Measurements from ENCODE around the gene TTBK2. TPM values are rescaled to one million over a fixed set of nuclear protein-coding genes. Genes with fewer than 3 reads are reported as not detected.
"Not testable (repeated sequence)": the region's sequence is repeated elsewhere in the genome, so short reads cannot be mapped to it uniquely, and the experiment has no call there.

TTBK2 gene
- total RNA-seq, 1 donor from 2014 or later: 34.7 TPM

- DNase-seq (ENCODE audit: low spot score) (no peak), ATAC-seq (no peak)
- intact Hi-C loops (cut with DNase I): no loop called here
Measured at GRCh38 chr15:42914728-42915497, 5.7 kb downstream of the TTBK2 start.

- DNase-seq (ENCODE audit: low spot score) (no peak), ATAC-seq (no peak)
- intact Hi-C loops (cut with DNase I): no loop called here
Measured at GRCh38 chr15:42911058-42911592, 9.5 kb downstream of the TTBK2 start.

DNA sequence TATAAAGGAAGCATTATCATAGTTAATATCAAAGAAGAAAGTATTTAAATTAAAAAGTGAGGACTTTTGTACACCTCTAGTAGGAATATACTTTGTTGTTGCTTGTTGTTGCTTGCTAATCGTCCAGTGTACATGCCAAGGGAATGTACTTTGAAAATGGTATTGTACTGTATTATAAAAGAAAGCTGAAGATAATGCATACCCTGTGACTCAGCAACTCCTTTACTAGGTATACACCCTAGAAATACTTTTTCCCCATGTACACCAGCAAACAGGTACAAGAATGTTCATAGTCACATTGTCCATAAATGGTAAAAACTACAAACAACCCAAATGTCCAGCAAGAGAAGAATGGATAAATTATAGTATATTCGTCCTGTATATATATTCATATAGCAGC is 12.0 kb downstream of the TTBK2 start:
- intact Hi-C loops (cut with DNase I): no loop called here
- no peak for DNase-seq (ENCODE audit: low spot score)
- no peak for ATAC-seq

DNA sequence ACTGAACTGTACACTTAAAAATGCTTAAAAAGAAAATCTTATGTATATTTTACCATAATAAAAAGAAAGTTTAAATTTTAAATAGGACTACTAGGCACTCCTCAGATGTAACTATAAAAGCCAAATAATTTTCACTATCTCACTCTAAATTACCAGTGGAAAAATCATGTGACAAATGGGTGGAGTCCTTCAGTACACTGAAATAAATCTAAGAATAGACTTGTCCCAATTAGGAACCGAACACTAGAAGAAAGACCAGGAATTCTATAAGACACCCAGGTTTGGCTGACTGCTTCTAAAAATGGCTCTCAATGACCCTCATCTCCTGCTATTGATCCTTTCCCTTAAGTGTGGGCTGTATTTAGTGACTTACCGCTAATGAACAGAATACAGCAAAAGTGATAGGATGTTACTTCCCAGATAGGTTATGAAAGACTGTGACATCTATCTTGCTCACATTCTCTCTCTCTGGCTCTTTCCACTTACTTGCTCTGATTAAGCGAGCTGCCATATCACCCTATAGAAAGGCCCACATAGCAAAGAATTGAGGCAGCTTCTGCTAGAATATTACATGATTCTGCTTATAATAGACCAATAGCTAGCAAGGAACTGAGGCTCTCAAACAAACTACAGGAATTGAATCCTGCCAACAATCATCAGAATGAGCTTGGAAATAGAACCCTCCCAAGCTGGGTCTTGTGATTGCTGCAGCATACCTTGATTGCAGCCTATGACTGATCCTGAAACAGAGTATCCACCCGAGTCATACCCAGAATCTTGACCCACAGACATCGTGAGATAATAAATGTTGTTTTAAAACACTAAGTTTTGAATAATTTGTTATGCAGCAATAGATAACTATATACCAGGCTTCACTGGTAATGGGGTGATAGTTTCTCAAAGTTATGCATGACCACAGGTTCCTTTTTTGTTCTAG is 16.9 kb downstream of the TTBK2 start:
- no peak for ATAC-seq
- intact Hi-C loops (cut with DNase I): no loop called here
- DNase-seq (ENCODE audit: low spot score): no peak

DNA sequence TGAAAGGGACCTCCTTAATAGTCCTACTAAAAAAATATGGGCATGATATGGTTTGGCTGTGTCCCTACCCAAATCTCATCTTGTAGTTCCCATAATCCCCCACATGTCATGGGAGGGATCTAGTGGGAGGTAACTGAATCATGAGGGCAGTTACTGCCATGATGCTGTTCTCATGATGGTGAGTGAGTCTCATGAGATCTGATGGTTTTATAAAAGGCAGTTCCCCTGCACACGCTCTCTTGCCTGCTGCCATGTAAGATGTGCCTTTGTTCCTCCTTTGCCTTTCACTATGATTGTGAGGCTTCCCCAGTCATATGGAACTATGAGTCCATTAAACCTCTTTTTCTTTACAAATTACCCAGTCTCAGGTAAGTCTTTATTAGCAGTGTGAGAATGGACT is 26.7 kb downstream of the TTBK2 start:
- ATAC-seq; intact Hi-C loops (cut with DNase I); DNase-seq (ENCODE audit: low spot score): not testable (repeated sequence)

DNA sequence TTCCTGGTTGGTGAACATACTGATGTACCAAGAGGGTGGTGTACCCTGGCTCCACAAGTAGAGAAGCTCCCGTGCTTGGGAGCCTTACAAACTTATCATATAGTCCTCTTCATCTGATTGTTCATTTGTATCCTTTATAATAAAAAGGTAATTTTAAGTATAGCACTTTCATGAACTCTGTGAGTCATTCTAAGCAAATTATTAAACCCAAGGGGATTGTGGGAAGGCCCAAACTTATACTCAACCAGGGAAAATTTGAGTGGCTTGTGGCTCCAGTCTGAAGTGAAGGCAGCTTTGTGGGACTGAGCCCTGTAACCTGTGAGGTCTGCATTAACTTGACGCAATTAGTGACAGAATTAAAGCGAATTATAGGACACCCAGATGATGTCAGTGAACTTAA is 29.0 kb downstream of the TTBK2 start:
- intact Hi-C loops (cut with DNase I): no loop called here
- ATAC-seq (no peak), DNase-seq (ENCODE audit: low spot score) (no peak)

DNA sequence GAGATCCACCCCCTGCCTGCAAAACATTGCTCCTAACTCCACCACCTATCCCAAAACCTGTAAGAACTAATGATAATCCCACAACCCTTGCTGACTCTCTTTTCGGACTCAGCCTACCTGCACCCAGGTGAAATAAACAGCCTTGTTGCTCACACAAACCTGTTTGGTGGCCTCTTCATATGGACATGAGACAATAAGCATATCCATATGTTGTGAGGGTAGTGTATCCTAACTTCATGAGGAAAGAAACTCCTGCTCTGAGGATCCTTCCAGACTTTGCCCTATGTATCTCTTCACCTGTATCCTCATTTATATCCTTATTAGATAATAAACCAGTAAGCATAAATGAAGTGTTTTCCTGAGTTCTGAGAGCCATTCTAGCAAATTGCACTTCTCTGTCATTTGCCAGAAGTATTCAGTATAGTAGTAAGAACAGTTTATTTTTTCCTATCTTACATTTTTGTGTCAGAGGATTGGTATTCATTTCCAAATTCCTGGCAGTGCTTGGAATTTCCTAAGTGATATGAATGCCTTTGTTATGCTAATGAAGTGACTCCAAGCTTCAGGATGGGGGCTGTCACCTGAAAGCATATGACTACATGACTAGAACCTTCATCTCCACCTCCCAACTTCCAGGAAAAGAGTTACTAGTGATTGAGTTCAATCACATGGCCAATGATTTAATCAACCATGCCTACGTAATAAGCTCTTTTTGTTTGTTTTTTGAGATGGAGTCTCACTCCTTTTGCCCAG is 30.2 kb downstream of the TTBK2 start:
- ATAC-seq (no peak), DNase-seq (ENCODE audit: low spot score) (no peak)
- intact Hi-C loops (cut with DNase I): no loop called here

DNA sequence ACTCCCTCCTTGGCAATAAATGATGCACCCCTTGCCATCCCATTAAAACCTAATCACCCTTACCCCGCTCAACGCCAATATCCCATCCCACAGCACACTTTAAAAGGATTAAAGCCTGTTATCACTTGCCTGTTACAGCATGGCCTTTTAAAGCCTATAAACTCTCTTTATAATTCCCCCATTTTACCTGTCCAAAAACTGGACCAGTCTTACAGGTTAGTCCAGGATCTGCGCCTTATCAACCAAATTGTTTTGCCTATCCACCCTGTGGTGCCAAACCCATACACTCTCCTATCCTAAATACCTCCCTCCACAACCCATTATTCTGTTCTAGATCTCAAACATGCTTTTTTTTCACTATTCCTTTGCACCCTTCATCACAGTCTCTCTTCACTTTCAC is 33.2 kb downstream of the TTBK2 start:
- intact Hi-C loops (cut with DNase I); ATAC-seq; DNase-seq (ENCODE audit: low spot score): not testable (repeated sequence)

DNA sequence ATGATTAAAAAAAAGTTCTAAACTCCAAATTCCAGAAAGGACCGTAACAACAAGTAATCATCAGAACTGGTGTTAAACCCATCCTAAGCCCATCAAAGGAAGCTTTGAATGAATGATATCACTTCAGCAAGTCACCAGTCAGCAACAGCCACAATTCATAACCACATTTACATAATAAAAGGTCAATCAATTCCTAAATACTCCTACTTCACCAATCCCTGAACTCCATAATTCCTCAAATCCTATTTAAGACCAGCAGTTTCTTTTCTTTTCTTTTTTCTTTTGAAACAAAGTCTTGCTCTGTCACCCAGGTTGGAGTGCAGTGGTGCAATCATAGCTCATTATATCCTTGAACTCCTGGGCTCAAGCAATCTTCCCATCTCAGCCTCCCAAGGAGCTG is 40.5 kb downstream of the TTBK2 start:
- no peak for ATAC-seq
- DNase-seq (ENCODE audit: low spot score): no peak
- intact Hi-C loops (cut with DNase I): no loop called here

GRCh38 chr15:42879443-42879842 is 41.1 kb downstream of the TTBK2 start:
- no peak for ATAC-seq
- intact Hi-C loops (cut with DNase I): no loop called here

DNA sequence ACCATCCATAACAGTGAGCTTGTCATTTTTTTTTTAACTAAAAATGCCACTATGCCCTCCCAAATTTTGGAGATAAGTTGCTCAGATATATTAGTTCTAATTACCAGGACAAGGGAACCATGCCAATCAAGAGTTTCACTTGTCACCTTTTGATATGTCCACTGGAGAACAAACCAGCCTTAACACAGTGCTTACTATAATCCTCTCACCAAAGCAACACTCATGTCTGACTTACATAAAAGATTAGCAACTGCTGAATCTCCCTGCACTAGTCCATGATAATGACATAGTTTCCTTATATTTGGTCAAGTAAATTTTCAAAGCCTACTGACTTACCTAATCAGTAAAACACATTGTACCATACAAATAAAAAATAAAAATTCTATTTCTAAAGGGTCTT is 44.4 kb downstream of the TTBK2 start:
- DNase-seq (ENCODE audit: low spot score) (no peak), ATAC-seq (no peak)
- intact Hi-C loops (cut with DNase I): no loop called here

More at GRCh38 chr15:42879443-42879842, 41.1 kb downstream of the TTBK2 start:
- DNase-seq (ENCODE audit: low spot score): no peak

DNA sequence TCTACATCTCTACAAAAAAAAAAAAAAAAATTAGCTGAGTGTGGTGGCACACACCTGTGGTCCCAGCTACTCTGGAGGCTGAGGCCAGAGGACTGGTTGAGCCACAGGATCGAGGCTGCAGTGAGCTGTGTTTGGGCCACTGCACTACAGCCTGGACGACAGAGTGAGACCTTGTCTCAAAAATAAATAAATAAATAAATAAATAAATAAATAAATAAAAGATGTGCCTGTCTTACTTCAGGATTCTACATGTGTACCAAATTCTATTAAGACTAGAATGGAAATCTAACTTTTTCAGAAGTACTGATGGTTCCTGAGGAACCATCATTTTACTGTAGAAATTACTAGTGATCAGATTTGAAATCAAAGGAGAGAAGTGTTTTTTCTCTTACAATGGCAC is 51.9 kb downstream of the TTBK2 start:
- DNase-seq (ENCODE audit: low spot score) (no peak), ATAC-seq (no peak)
- intact Hi-C loops (cut with DNase I): no loop called here

DNA sequence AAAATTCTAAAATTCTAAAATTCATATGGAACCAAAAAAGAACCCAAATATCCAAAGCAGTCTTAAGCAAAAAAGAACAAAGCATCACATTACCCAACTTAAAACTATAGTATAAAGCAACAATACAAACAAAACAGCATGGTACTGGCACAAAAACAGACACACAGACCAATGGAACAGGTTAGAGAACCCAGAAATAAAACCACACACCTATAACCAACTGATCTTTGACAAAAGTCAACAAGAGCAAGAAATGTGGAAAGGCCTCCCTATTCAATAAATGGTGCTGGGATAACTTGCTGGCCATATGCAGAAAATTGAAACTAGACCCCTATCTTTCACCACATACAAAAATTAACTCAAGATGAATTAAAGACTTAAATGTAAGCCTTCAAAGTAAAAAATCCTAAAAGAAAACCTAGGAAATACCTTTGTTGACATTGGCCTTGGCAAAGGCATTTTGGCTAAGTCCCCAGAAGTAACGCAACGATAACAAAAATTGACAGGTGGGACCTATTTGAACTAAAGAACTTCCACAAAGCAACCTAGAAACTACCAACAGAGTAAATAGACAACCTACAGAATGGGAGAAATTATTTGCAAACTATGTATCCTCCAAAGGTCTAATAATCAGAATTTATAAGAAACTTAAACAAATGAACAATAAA is 56.9 kb downstream of the TTBK2 start:
- DNase-seq (ENCODE audit: low spot score) (no peak), ATAC-seq (no peak)
- intact Hi-C loops (cut with DNase I): no loop called here

GRCh38 chr15:42858999-42859789 is 61.4 kb downstream of the TTBK2 start:
- DNase-seq (ENCODE audit: low spot score): no peak
- intact Hi-C loops (cut with DNase I): no loop called here
- no peak for ATAC-seq

DNA sequence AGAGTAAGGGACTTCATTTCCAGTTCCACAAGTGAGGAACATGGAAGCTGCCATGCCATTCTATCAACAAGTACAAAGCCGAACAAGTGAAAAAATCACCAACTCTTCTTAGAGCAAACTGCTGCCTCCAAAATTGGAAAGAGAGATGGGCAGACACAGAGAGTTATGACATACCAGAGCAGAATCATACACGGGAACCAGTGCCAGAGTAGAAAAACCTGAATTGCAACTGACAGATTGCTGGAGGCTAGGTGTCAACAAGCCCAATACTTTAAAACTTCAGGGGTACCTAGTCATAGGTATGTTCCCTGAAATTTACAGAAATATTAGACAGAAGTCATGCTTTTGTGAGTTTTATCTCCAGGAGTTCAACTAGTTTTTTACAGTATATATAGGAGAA is 62.0 kb downstream of the TTBK2 start:
- DNase-seq (ENCODE audit: low spot score): no peak
- intact Hi-C loops (cut with DNase I): no loop called here
- ATAC-seq: no peak

DNA sequence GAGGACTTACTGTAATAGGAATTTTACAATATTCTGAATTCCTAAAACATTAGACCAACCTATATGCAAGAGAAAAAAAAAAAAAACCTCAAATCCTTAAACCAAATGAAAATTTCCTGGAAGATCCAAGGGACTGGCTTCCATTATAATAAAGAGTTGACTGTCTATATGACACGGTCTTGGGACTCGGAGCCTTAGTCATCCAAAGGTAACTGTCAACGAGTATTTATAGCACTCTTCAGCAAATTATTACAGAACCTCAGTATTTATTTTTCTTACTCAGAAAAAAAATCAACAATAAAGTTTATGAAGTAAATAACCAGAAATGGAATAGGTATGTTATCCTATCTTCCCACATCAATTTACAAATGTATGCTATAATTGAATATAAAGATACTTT is 66.0 kb downstream of the TTBK2 start:
- intact Hi-C loops (cut with DNase I): no loop called here
- no peak for ATAC-seq

DNA sequence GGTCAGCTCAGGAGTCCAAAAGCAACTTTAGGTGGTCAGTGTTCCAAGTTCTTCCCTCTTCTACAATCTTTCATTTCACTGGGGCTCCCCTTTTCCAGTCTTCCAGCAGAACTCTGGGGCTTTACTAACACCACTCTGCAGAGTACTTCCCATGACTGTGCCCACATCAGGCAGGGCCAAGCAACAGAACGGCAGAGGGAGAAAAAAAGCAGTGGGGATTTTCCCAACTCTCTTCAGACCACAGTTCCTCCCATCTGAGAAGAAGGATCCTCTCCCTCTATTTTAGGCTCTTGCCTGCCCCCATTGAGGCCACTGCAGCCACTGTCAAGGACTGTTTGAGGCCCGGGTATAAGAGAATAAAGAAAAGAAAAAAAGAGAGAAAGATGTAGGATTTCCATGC is 70.7 kb downstream of the TTBK2 start:
- no peak for DNase-seq (ENCODE audit: low spot score)
- no peak for ATAC-seq
- intact Hi-C loops (cut with DNase I): no loop called here

More for the DNA sequence above, 66.0 kb downstream of the TTBK2 start:
- DNase-seq (ENCODE audit: low spot score): no peak

- intact Hi-C loops (cut with DNase I): no loop called here
- ATAC-seq (no peak), DNase-seq (ENCODE audit: low spot score) (no peak)
Measured at GRCh38 chr15:42848846-42849245, 71.7 kb downstream of the TTBK2 start.
